ENCODE measurements around the gene BICDL1.

BICDL1 gene

DNA sequence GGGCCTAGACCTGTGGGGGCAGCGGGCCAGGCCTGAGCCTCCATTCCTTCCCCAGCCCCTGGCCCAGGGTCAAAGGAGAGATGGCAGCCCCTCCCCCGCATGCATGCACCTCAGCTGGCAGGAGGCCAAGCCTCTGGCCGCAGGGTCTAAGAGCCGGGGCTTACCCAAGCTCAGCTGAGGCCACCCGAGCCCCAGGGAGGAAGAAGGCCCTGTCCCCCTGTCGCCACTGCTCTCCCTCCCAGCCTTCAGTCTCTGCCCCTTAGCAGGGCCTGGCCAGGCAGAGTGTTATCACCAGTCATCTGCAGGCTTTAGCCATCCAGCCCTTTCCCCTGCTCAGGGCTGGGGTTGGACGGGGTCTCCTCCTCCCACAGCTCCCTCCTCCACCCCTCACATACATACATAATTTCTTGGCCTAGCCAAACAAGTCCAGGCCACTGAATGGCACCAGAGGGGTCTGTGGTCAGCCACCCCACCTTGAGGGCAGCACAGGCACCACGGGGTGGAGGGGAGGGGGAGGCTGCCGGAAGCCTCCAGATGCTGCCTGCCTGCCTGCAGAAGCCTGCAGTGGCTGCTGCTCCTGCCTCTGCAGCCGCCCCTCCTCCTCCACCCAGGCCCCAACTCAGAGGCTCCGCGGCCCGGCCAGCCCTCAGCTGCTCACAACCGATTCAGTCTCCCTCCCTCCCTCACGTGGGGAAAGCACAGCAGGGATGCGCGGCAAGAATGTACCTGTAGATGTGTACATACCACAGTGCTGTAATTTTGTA is 104.7 kb downstream of the BICDL1 start:
- Histone ChIP-seq H3K4me3 (replicated peaks; ENCODE audit: insufficient read depth, low read length) (no peak overlapping the region), H3K27ac (replicated peaks) (no peak overlapping the region), H3K27me3 (ENCODE audit: insufficient read depth, poor library complexity, severe bottlenecking) (no peaks in the 10 kb centered on the region)
- no peak for TF ChIP-seq SPI1 (IDR thresholded peaks at IDR 0.05; ENCODE audit: borderline replicate concordance, low read depth)
- no peak for TF ChIP-seq GABPA (IDR thresholded peaks at IDR 0.05; ENCODE audit: low read depth)
- TF ChIP-seq, protein P1, sequence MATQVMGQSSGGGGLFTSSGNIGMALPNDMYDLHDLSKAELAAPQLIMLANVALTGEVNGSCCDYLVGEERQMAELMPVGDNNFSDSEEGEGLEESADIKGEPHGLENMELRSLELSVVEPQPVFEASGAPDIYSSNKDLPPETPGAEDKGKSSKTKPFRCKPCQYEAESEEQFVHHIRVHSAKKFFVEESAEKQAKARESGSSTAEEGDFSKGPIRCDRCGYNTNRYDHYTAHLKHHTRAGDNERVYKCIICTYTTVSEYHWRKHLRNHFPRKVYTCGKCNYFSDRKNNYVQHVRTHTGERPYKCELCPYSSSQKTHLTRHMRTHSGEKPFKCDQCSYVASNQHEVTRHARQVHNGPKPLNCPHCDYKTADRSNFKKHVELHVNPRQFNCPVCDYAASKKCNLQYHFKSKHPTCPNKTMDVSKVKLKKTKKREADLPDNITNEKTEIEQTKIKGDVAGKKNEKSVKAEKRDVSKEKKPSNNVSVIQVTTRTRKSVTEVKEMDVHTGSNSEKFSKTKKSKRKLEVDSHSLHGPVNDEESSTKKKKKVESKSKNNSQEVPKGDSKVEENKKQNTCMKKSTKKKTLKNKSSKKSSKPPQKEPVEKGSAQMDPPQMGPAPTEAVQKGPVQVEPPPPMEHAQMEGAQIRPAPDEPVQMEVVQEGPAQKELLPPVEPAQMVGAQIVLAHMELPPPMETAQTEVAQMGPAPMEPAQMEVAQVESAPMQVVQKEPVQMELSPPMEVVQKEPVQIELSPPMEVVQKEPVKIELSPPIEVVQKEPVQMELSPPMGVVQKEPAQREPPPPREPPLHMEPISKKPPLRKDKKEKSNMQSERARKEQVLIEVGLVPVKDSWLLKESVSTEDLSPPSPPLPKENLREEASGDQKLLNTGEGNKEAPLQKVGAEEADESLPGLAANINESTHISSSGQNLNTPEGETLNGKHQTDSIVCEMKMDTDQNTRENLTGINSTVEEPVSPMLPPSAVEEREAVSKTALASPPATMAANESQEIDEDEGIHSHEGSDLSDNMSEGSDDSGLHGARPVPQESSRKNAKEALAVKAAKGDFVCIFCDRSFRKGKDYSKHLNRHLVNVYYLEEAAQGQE (IDR thresholded peaks at IDR 0.05; ENCODE audit: insufficient replicate concordance, low read depth): no peak
- DNase-seq (ENCODE audit: low read depth in 1 of 2, low spot score in 1 of 2): no peak

DNA sequence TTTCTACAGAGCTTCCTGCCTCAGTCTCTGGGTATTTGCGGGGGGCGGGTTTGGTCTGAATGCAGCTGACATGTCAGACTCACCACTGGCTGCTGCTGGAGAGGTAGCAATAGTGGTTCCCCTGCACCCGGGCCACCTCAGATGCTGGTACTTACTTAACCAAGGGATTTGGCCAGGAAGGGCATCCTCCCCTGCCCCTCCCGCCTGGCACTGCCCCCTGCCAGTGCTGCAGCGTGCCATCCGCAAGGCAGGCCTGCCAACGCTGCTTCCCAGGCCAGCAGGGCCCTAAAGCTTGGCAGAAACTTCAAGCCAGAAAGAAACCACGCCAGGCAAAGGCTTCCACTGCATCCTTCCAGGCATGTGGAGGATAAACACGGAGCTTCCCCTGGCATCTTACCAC is 105.4 kb downstream of the BICDL1 start:
- H3K27me3 ChIP-seq (ENCODE audit: insufficient read depth, poor library complexity, severe bottlenecking): no peaks in the 10 kb centered on the region
- no peak overlapping the region for H3K4me3 ChIP-seq (replicated peaks; ENCODE audit: insufficient read depth, low read length)
- H3K27ac ChIP-seq (replicated peaks): no peak overlapping the region
- DNase-seq (ENCODE audit: low read depth in 1 of 2, low spot score in 1 of 2): no peak
- TF ChIP-seq POLR2AphosphoS5 (IDR thresholded peaks at IDR 0.05; ENCODE audit: low read depth) (no peak), GABPA (IDR thresholded peaks at IDR 0.05; ENCODE audit: low read depth) (no peak), SPI1 (IDR thresholded peaks at IDR 0.05; ENCODE audit: borderline replicate concordance, low read depth) (no peak)
- TF ChIP-seq, protein P2, sequence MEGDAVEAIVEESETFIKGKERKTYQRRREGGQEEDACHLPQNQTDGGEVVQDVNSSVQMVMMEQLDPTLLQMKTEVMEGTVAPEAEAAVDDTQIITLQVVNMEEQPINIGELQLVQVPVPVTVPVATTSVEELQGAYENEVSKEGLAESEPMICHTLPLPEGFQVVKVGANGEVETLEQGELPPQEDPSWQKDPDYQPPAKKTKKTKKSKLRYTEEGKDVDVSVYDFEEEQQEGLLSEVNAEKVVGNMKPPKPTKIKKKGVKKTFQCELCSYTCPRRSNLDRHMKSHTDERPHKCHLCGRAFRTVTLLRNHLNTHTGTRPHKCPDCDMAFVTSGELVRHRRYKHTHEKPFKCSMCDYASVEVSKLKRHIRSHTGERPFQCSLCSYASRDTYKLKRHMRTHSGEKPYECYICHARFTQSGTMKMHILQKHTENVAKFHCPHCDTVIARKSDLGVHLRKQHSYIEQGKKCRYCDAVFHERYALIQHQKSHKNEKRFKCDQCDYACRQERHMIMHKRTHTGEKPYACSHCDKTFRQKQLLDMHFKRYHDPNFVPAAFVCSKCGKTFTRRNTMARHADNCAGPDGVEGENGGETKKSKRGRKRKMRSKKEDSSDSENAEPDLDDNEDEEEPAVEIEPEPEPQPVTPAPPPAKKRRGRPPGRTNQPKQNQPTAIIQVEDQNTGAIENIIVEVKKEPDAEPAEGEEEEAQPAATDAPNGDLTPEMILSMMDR (IDR thresholded peaks at IDR 0.05; ENCODE audit: insufficient read depth, low read length): no peak
- TF ChIP-seq, protein P1 (IDR thresholded peaks at IDR 0.05; ENCODE audit: insufficient replicate concordance, low read depth): no peak

DNA sequence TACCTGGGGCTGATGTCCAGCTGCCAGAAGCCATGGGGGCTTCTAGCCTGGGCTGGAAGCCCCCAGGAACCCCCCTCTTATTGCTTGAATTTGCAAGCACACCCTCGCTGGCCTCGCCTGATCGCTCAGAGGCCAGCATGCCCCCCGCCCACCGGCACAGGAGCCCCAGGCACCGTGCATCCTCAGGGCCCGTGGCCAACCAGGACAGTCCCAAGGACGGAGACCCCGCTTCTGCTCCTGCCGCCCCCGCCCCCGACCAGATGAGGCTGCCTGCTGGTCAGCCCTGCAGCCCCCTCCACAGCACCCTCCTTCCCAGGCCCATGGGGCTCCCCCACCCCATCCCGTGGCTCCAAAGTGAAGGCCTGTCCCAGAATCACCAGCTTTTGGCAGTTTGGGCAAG is 106.3 kb downstream of the BICDL1 start:
- no peak overlapping the region for H3K4me3 ChIP-seq (replicated peaks; ENCODE audit: insufficient read depth, low read length)
- no peak for DNase-seq (ENCODE audit: low read depth in 1 of 2, low spot score in 1 of 2)
- TF ChIP-seq SPI1 (IDR thresholded peaks at IDR 0.05; ENCODE audit: borderline replicate concordance, low read depth): no peak
- TF ChIP-seq, protein P1 (IDR thresholded peaks at IDR 0.05; ENCODE audit: insufficient replicate concordance, low read depth): no peak
- TF ChIP-seq, protein P2 (IDR thresholded peaks at IDR 0.05; ENCODE audit: insufficient read depth, low read length): no peak
- TF ChIP-seq POLR2AphosphoS5 (IDR thresholded peaks at IDR 0.05; ENCODE audit: low read depth): no peak
- no peak for TF ChIP-seq GABPA (IDR thresholded peaks at IDR 0.05; ENCODE audit: low read depth)
- H3K27me3 ChIP-seq (ENCODE audit: insufficient read depth, poor library complexity, severe bottlenecking): no peaks in the 10 kb centered on the region
- H3K27ac ChIP-seq (replicated peaks): no peak overlapping the region
